ENCODE data around the gene PDCD1.
A peak's percentile ranks its signal among the peaks of the same experiment; 100 is the strongest.

Gene PDCD1

GRCh38 chr2:241852116-241852980, 6.3 kb downstream of the PDCD1 start:
- DNase-seq (ENCODE audit: low read depth) = no peak

- DNase-seq (ENCODE audit: low read depth) = no peak
Observed at GRCh38 chr2:241851325-241852115, 7.2 kb downstream of the PDCD1 start.

- no peak for DNase-seq (ENCODE audit: low read depth)
Observed at GRCh38 chr2:241850544-241851324, 8.0 kb downstream of the PDCD1 start.

DNA sequence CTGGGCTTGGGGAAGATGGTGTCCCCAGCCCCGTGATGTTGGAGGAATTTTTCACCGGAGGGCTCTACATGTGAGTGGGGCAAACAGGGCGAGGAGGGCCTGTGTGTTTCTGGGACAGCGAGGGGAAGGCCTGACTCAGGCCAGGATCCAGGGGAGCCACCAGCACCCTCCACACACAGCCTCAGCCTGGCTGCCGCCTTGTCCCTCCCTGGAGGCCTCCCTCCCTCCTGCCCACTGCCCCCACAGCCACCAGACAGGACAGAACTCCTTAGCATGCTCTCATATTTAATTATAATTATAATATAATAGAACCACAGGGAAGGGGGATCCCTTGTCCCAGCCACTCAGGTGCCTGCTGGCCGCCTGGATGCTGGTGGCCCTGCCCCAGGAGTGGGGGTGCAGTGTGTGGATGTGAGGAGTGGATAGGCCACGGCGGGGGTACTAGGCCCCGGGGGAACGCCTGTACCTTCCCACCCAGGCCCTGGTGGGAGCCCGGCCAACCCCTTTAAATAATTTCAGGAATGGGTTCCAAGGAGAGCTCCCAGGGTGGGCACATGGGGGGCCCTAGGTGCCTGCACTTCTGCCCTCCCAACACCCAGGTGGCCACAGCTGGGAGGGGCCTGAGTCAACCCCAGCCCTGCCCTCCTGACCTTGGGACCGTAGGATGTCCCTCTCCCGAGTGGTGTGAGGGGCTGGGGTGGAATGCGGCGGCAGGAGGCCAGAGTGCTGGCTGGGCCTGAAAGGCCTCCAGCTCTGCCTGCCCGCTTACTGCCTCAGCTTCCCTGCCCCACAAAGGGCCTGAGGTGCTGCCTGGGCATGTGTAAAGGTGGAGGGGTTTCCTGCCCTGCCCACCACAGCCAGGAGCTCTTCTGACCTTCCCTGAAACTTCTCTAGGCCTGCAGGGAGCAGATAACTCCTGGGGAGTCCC, 8.8 kb downstream of the PDCD1 start:
- DNase-seq (ENCODE audit: low read depth) = no peak

DNA sequence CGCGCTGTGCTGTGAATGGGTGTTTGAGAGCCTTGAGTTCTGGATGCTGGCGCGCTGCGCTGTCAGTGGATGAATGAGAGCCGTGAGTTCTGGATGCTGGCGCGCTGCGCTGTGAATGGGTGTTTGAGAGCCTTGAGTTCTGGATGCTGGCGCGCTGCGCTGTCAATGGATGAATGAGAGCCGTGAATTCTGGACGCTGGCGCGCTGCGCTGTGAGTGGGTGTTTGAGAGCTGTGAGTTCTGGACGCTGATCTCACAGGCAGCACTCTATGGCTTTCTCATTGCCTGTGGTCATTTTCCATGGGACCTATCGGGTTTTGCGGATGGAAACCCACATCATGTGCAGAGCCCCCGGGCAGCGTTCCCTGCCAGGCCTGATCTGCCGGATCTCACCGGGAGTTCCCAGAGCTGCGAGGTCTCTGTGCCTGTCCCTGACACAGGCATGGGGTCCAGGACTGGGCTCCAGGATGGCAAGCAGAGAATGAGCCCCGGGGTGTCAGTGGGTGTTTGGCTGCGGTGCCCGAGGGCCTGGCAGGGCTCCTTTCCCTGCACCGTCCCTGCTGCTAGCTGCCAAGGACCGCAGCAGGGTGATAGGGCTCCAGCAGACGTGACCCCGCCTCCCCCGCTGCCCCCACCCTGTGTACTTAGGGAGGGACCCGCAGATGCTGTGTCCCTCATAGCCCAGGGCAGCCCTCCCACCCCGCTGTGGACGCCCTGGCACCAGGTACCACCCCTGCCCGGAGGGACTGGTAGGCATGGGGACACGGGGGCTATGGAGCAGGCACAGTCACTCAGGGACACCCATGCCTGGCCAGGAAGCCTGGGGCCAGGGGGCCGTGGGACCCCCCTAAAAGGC, 9.7 kb downstream of the PDCD1 start:
- DNase-seq (ENCODE audit: low read depth) = no peak

- DNase-seq (ENCODE audit: low read depth) = no peak
Observed at GRCh38 chr2:241846406-241846805, 12.3 kb downstream of the PDCD1 start.

GRCh38 chr2:241844831-241845578, 13.7 kb downstream of the PDCD1 start:
- DNase-seq (ENCODE audit: low read depth) = no peak

- DNase-seq (ENCODE audit: low read depth) = peak; percentile 82
Observed at GRCh38 chr2:241844066-241844728, 14.5 kb downstream of the PDCD1 start.

DNA sequence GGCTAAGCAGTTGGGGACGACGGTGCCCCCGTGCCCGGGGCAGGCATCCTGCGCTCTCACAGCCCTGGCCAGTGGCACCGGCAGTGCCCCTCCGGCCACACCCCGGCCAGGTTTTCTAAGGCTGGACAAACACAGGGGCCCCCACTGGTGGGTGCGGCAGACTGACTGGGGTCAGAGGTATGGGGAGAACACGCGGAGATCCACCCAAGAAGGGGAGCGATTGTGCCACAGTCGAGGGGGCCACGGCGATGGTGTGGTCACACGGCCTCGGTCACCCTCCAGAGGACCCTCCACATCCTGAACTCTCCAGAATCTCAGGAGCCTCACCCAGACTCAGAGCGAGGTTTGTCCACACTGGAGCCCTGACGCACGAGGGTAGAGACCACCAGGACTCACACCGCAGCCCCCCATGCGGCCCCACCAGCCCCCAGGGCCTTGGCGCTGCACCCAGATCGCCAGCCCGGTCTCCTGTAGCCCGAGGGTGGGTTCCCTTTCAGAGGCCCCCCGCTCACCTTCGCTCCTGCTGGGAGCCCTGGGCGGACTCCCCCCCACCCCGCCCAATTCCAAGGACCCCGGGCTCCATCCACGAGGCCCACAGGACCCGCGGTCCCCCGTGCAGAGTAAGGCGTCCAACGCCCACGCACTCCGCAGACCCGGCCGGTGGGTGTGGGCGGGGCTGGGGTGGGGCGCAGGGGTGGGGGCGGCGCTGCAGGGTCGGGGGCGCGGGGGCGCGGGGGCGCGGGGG, 15.2 kb downstream of the PDCD1 start:
- no peak for DNase-seq (ENCODE audit: low read depth)

DNA sequence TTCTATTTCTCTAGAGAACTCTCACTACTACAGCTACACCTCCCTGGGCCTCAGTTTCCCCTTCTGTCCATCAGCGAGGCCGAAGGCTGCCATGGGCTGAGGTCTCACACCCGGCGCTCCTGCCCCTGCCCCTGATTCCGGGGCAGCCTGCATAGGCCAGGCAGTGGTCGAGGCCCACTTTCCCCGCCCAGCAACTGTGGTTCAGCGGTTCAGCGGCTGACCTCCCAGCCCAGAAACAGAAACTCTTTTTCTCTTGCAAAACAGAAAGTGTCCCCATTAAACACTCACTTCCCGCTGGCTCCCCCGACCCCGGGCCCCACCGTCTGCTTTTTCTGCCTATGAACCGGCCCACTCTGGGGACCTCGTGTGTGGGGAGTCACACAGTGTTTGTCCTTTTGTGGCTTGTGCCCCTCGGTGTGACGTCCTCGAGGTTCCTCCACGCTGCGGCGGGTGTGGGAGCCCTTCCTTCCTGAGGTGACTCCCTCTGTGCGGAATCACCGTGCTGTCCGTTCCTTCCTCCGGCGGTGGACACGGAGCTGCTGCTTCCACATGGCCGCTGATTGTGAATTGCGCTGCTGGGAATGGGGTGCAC, 16.0 kb downstream of the PDCD1 start:
- peak; percentile 50 for DNase-seq (ENCODE audit: low read depth)

- DNase-seq (ENCODE audit: low read depth) = no peak
Observed at GRCh38 chr2:241842067-241842415, 16.7 kb downstream of the PDCD1 start.

DNA sequence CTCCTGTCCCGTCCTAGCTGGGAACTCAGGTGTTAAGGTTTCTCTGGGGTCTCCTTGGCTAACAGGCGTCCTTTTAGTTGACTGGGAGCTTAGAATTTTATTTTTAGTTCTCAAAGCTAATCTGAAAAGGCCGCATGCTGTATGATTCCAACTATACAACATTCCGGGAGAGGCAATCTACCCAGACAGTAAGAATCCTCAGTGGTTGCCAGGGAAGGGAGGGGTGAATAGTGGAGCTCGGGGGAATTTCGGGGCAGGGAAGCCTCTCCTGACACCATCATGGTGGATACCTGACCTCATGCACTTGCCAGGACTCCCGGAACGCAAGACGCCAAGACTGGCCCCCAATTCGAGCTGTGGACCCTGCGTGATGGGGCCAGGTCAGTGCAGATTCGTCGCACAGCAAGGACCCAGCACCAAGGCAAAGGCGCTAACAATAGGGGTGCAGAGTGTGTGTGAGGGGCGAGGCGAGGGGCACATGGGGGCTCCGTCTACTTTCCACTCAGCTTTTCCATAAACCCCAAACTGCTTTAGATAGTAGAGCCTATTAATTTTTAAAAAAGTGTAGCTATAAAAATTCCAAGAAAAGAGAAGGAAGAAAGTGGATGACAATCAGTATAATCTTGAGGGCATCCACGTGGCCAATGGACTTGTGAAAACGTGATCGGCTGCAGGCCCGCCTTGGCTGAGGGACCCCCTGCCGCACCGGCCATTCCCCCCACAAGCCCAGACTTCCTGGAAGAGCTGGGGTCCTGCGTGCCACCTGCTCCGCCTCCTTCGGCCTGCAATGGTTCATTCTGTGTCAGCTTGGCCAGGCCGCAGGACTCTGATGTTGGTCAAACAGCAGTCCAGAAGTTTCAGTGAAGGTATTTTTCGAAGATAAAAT, 17.3 kb downstream of the PDCD1 start:
- DNase-seq (ENCODE audit: low read depth) = no peak

GRCh38 chr2:241837197-241837965, 21.3 kb downstream of the PDCD1 start:
- DNase-seq (ENCODE audit: low read depth) = no peak

DNA sequence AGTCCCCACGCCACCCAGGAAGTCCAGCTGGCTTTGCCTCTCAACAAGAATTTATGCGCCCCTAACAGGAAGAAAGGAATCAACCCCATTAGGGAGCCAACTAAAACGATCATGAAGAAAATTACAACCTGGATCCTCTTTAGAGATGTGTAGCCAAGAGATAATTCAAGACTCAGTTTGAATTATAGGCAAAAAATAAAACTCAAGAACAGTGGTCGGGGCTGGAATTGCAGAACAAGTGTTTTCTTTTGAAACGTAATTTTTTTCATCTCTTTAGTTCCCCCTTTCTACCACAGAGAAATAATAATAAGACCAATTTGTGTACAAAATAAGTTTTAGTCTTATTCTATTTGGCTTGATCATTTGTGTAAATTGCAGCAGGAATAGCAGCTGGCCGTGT, 22.4 kb downstream of the PDCD1 start:
- no peak for DNase-seq (ENCODE audit: low read depth)

- no peak for DNase-seq (ENCODE audit: low read depth)
Observed at GRCh38 chr2:241835611-241836010, 23.1 kb downstream of the PDCD1 start.

DNA sequence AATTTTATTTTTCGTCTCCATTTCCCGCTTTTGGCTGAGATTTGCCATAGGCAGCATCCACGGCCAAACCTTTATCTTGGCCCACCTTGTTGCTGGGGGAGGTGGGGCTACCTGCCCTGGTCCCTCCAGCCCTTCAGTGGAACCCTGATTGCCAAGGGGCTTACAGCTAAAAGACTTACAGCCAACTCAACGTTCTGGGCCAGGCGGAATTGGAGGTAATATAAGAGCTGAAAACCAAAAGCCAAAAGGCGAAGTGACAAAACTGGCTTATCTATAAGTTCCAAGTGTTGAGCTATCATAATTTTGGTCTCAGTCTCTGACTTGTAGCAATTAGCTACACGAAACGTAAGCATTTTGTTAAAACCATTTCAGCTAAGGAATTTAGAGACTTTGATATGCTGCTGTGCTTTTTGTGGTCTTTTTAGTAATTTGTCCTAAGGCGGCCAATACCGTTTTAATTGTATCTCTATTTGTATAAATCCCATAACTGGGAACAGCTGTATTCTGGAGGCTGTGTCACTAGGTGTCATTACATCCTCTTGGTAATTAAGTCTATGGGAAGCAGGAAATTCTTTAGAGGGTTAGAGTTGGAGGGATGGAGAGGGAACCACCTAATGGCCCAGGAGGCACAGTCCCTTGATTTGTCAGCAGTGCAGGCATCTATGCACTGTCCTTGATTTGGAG, 24.0 kb downstream of the PDCD1 start:
- DNase-seq (ENCODE audit: low read depth) = no peak
